GM23338 (cell line): ENCODE results near the gene DCANP1. TPM values are rescaled to one million over a fixed set of nuclear protein-coding genes. Genes with fewer than 3 reads are reported as not detected.

Experiments used
- ATAC-seq: fragments of 200-7000 bp; cut with Tn5 transposase; 3 replicates; pipeline ENCODE4 v1.9.1; 2020
- DNase-seq: peaks from one replicate; pipeline ENCODE4 v3.0.0-alpha.2; 2015; ENCODE audit warnings: low spot score
- H2AFZ ChIP-seq: fragments of 200-600 bp; sonication (generic); 2 replicates; pipeline ENCODE4 v1.8.0; 2016; ENCODE audit warnings: antibody characterized with exemption, mild to moderate bottlenecking, moderate library complexity
- H3F3A ChIP-seq: fragments of 200-600 bp; sonication (generic); replicated peaks from 2 replicates; pipeline ENCODE4 v1.8.0; 2017; ENCODE audit warnings: antibody characterized with exemption, mixed run types, low read depth
- H3K27ac ChIP-seq: fragments of 200-600 bp; sonication (generic); 2 replicates; pipeline ENCODE4 v1.6.1; 2016; ENCODE audit warnings: low read depth
- H3K27me3 ChIP-seq: fragments of 200-600 bp; sonication (generic); 2 replicates; pipeline ENCODE4 v1.8.0; 2016; ENCODE audit warnings: mild to moderate bottlenecking, mixed run types, moderate library complexity; ENCODE audit not compliant: insufficient read depth
- H3K36me3 ChIP-seq: fragments of 200-600 bp; sonication (generic); 2 replicates; pipeline ENCODE4 v1.8.0; 2016; ENCODE audit warnings: mild to moderate bottlenecking; ENCODE audit not compliant: insufficient read depth
- H3K4me1 ChIP-seq: fragments of 200-600 bp; sonication (generic); 2 replicates; pipeline ENCODE4 v1.8.0; 2016; ENCODE audit warnings: mild to moderate bottlenecking, moderate library complexity; ENCODE audit not compliant: insufficient read depth
- H3K4me2 ChIP-seq: fragments of 200-600 bp; sonication (generic); 2 replicates; pipeline ENCODE4 v1.7.1; 2017; ENCODE audit warnings: mixed run types
- H3K4me3 ChIP-seq: fragments of 200-600 bp; sonication (generic); 2 replicates; pipeline ENCODE4 v1.6.1; 2016; ENCODE audit warnings: mixed run types
- H3K79me2 ChIP-seq: fragments of 200-600 bp; sonication (generic); replicated peaks from 2 replicates; pipeline ENCODE4 v1.8.0; 2017; ENCODE audit warnings: mild to moderate bottlenecking; ENCODE audit not compliant: insufficient read depth
- H3K9me2 ChIP-seq: fragments of 200-600 bp; sonication (generic); 2 replicates; pipeline ENCODE4 v1.8.0; 2017; ENCODE audit not compliant: insufficient read depth
- H4K20me1 ChIP-seq: fragments of 200-600 bp; sonication (generic); replicated peaks from 2 replicates; pipeline ENCODE4 v1.8.0; 2017; ENCODE audit warnings: mild to moderate bottlenecking; ENCODE audit not compliant: insufficient read depth
- H3K27ac Mint-ChIP-seq: 2 replicates; pipeline ENCODE4 v1.8.0; 2020; ENCODE audit warnings: inconsistent platforms, mild to moderate bottlenecking, moderate library complexity, mixed read lengths
- H3K27me3 Mint-ChIP-seq: 3 replicates; pipeline ENCODE4 v1.8.0; 2022; ENCODE audit warnings: low read depth, mild to moderate bottlenecking, moderate library complexity, mixed read lengths, inconsistent platforms; ENCODE audit not compliant: insufficient read depth, poor library complexity
- H3K36me3 Mint-ChIP-seq: 3 replicates; pipeline ENCODE4 v1.8.0; 2021; ENCODE audit warnings: low read depth, mild to moderate bottlenecking, inconsistent platforms, moderate library complexity, mixed read lengths
- H3K4me1 Mint-ChIP-seq: 3 replicates; pipeline ENCODE4 v1.8.0; 2020; ENCODE audit warnings: mild to moderate bottlenecking, inconsistent platforms, mixed read lengths
- H3K4me3 Mint-ChIP-seq: 3 replicates; pipeline ENCODE4 v1.8.0; 2021; ENCODE audit warnings: moderate library complexity, mild to moderate bottlenecking, inconsistent platforms, mixed read lengths
- H3K9me3 Mint-ChIP-seq: 3 replicates; pipeline ENCODE4 v1.8.0; 2020; ENCODE audit warnings: moderate library complexity, mild to moderate bottlenecking, inconsistent platforms, mixed read lengths
- ETS1 ChIP-seq: IDR thresholded peaks from 2 replicates; pipeline ENCODE4 v1.6.1; 2016; ENCODE audit warnings: antibody characterized with exemption
- EZH2phosphoT487 ChIP-seq: fragments of 200-600 bp; sonication (generic); IDR thresholded peaks from one replicate; pipeline ENCODE4 v1.8.1; 2018; ENCODE audit warnings: antibody characterized with exemption; ENCODE audit not compliant: unreplicated experiment
- JUNB ChIP-seq: IDR thresholded peaks from one replicate; pipeline ENCODE4 v1.6.1; 2016; ENCODE audit warnings: antibody characterized with exemption; ENCODE audit not compliant: unreplicated experiment
- REST ChIP-seq: IDR thresholded peaks from one replicate; pipeline ENCODE4 v1.6.1; 2018; ENCODE audit warnings: antibody characterized with exemption; ENCODE audit not compliant: unreplicated experiment
- STAT1 ChIP-seq: IDR thresholded peaks from one replicate; pipeline ENCODE4 v1.6.1; 2016; ENCODE audit warnings: antibody characterized with exemption; ENCODE audit not compliant: unreplicated experiment
- ZNF114 ChIP-seq: fragments of 250-450 bp; sonication (Bioruptor Pico); IDR thresholded peaks from 2 replicates; pipeline ENCODE4 v1.5.0; 2020; ENCODE audit warnings: mild to moderate bottlenecking, moderate library complexity
- ZNF331 ChIP-seq: fragments of 250-450 bp; sonication (Bioruptor Pico); IDR thresholded peaks from 2 replicates; pipeline ENCODE4 v1.5.0; 2020; ENCODE audit warnings: low read depth, mild to moderate bottlenecking, moderate library complexity
- polyA plus RNA-seq: library from polyadenylated mRNA; unstranded; fragments of >200 nt; fragmentation: Nextera tagmentation; extraction: Ambion mirVana; gene quantifications from 2 replicates; pipeline ENCODE4 v1.2.1, GENCODE V29; 2016
- total RNA-seq: library from RNA; depleted of rRNA; stranded (reverse); fragments of >200 nt; shearing (Covaris generic); gene quantifications from 2 replicates; pipeline ENCODE4 v1.2.3, GENCODE V29; 2014
- TF ChIP-seq, protein P1 (sequence below): fragments of 250-450 bp; sonication (Bioruptor Pico); IDR thresholded peaks from 2 replicates; pipeline ENCODE4 v1.5.0; 2020; ENCODE audit warnings: mild to moderate bottlenecking, moderate library complexity

Gene DCANP1
- total and polyA plus RNA-seq, 2 experiments from 2014 or later, result not detected

DNA sequence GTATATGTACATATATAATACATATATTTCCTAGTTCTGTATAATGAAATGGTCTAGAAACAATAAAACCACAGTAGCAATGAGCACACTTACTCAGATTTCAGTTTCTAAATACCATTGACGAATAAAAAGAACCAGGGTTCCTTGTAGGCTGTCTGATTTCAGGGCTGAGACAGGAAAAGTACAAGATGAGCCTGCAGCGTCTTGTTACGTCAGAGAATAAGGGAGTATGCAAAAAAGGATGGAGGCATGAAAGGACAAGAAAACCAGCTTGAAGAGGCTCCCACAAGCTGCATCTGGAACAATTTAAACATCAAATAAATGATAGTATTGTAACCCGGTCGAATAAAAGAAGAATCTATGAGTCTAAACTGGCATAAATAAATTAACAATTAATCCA is 22.8 kb upstream of the DCANP1 start (continued):
- TF ChIP-seq, protein P1, sequence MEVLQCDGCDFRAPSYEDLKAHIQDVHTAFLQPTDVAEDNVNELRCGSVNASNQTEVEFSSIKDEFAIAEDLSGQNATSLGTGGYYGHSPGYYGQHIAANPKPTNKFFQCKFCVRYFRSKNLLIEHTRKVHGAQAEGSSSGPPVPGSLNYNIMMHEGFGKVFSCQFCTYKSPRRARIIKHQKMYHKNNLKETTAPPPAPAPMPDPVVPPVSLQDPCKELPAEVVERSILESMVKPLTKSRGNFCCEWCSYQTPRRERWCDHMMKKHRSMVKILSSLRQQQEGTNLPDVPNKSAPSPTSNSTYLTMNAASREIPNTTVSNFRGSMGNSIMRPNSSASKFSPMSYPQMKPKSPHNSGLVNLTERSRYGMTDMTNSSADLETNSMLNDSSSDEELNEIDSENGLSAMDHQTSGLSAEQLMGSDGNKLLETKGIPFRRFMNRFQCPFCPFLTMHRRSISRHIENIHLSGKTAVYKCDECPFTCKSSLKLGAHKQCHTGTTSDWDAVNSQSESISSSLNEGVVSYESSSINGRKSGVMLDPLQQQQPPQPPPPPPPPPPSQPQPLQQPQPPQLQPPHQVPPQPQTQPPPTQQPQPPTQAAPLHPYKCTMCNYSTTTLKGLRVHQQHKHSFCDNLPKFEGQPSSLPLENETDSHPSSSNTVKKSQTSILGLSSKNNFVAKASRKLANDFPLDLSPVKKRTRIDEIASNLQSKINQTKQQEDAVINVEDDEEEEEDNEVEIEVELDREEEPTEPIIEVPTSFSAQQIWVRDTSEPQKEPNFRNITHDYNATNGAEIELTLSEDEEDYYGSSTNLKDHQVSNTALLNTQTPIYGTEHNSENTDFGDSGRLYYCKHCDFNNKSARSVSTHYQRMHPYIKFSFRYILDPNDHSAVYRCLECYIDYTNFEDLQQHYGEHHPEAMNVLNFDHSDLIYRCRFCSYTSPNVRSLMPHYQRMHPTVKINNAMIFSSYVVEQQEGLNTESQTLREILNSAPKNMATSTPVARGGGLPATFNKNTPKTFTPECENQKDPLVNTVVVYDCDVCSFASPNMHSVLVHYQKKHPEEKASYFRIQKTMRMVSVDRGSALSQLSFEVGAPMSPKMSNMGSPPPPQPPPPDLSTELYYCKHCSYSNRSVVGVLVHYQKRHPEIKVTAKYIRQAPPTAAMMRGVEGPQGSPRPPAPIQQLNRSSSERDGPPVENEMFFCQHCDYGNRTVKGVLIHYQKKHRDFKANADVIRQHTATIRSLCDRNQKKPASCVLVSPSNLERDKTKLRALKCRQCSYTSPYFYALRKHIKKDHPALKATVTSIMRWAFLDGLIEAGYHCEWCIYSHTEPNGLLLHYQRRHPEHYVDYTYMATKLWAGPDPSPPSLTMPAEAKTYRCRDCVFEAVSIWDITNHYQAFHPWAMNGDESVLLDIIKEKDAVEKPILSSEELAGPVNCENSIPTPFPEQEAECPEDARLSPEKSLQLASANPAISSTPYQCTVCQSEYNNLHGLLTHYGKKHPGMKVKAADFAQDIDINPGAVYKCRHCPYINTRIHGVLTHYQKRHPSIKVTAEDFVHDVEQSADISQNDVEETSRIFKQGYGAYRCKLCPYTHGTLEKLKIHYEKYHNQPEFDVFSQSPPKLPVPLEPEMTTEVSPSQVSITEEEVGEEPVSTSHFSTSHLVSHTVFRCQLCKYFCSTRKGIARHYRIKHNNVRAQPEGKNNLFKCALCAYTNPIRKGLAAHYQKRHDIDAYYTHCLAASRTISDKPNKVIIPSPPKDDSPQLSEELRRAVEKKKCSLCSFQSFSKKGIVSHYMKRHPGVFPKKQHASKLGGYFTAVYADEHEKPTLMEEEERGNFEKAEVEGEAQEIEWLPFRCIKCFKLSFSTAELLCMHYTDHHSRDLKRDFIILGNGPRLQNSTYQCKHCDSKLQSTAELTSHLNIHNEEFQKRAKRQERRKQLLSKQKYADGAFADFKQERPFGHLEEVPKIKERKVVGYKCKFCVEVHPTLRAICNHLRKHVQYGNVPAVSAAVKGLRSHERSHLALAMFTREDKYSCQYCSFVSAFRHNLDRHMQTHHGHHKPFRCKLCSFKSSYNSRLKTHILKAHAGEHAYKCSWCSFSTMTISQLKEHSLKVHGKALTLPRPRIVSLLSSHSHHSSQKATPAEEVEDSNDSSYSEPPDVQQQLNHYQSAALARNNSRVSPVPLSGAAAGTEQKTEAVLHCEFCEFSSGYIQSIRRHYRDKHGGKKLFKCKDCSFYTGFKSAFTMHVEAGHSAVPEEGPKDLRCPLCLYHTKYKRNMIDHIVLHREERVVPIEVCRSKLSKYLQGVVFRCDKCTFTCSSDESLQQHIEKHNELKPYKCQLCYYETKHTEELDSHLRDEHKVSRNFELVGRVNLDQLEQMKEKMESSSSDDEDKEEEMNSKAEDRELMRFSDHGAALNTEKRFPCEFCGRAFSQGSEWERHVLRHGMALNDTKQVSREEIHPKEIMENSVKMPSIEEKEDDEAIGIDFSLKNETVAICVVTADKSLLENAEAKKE (CRISPR knock-in tag), result no peak
- no peak for TF ChIP-seq STAT1
- TF ChIP-seq ZNF114 (CRISPR knock-in tag), result no peak

GRCh38 chr5:135468541-135468940 is 21.4 kb upstream of the DCANP1 start:
- H3K4me1 Mint-ChIP-seq, result peaks cover 21% of the 10 kb centered on the region
- Histone ChIP-seq H3K79me2 (no peaks in the 10 kb centered on the region), H3K27me3 (peaks cover 93% of the 10 kb centered on the region), H4K20me1 (no peaks in the 10 kb centered on the region; the same call in 1 of the 2 replicates), H2AFZ (no peak overlapping the region), H3K27ac (no peak overlapping the region), H3K9me2 (no peaks in the 10 kb centered on the region), H3F3A (no peaks in the 10 kb centered on the region), H3K4me3 (no peak overlapping the region), H3K4me1 (peaks cover 14% of the 10 kb centered on the region; the same call in 1 of the 2 replicates), H3K4me2 (no peak overlapping the region), H3K36me3 (no peaks in the 10 kb centered on the region)
- DNase-seq (no peak), ATAC-seq (no peak)
- no peak overlapping the region for H3K4me3 Mint-ChIP-seq
- H3K36me3 Mint-ChIP-seq, result no peaks in the 10 kb centered on the region
- no peak overlapping the region for H3K27ac Mint-ChIP-seq
- H3K9me3 Mint-ChIP-seq, result no peaks in the 10 kb centered on the region
- peaks cover 68% of the 10 kb centered on the region for H3K27me3 Mint-ChIP-seq
- TF ChIP-seq ETS1 (no peak), ZNF331 (CRISPR knock-in tag) (no peak), JUNB (no peak), EZH2phosphoT487 (no peak), STAT1 (no peak), REST (no peak)
